NCI-H2227 treated with DMSO at 0.1 percent for 48 hours (cell line): Measurements from ENCODE around the gene RND3.
A peak's percentile ranks its signal among the peaks of the same experiment; 100 is the strongest.

ENCODE experiments used
- DNase-seq: peaks from one replicate; lab custom pipeline; 2025; lab: John Stamatoyannopoulos, UW

The RND3 gene

GRCh38 chr2:150487537-150488429 lies at the start of gene RND3:
Gene RND3 (minus strand): TSS chr2:150487667. CDS start chr2:150487417, 250 bp downstream.
- peak; percentile 99 for DNase-seq

- no peak for DNase-seq
These were observed 47.7 kb upstream of the RND3 start for GRCh38 chr2:150535176-150535575.

- no peak for DNase-seq
These were observed 45.4 kb upstream of the RND3 start for GRCh38 chr2:150532879-150533278.

GRCh38 chr2:150532020-150532419 lies 44.6 kb upstream of the RND3 start:
- DNase-seq, result no peak

GRCh38 chr2:150531591-150531990 lies 44.1 kb upstream of the RND3 start:
- no peak for DNase-seq

- DNase-seq, result no peak
These were observed 42.7 kb upstream of the RND3 start for GRCh38 chr2:150530168-150530567.

- no peak for DNase-seq
These were observed 41.7 kb upstream of the RND3 start for GRCh38 chr2:150528861-150529801.

GRCh38 chr2:150526827-150527226 lies 39.4 kb upstream of the RND3 start:
- no peak for DNase-seq

- DNase-seq, result no peak
These were observed 38.5 kb upstream of the RND3 start for GRCh38 chr2:150526006-150526405.

GRCh38 chr2:150522269-150522668 lies 34.8 kb upstream of the RND3 start:
- no peak for DNase-seq

- no peak for DNase-seq
These were observed 33.6 kb upstream of the RND3 start for GRCh38 chr2:150520887-150521664.

- DNase-seq, result no peak
These were observed 32.6 kb upstream of the RND3 start for GRCh38 chr2:150520033-150520432.

- no peak for DNase-seq
These were observed 30.6 kb upstream of the RND3 start for GRCh38 chr2:150517951-150518680.

- no peak for DNase-seq
These were observed 26.2 kb upstream of the RND3 start for GRCh38 chr2:150513647-150514046.

- DNase-seq, result peak; percentile 48
These were observed 21.1 kb upstream of the RND3 start for GRCh38 chr2:150508497-150509137.

- no peak for DNase-seq
These were observed 19.6 kb upstream of the RND3 start for GRCh38 chr2:150507071-150507470.

- DNase-seq, result no peak
These were observed 17.7 kb upstream of the RND3 start for GRCh38 chr2:150505178-150505577.

GRCh38 chr2:150495993-150496627 lies 8.6 kb upstream of the RND3 start:
- no peak for DNase-seq

- DNase-seq, result no peak
These were observed 7.5 kb upstream of the RND3 start for GRCh38 chr2:150495001-150495400.

- no peak for DNase-seq
These were observed 6.9 kb upstream of the RND3 start for GRCh38 chr2:150494234-150494945.
